ENCODE results near the gene DCHS2.

DCHS2 gene

GRCh38 chr4:154184238-154184637 lies 307.4 kb downstream of the DCHS2 start:
- Histone ChIP-seq H3K9me3 (no peaks in the 10 kb centered on the region), H3K4me1 (ENCODE audit: control insufficient read depth in 1 of 2, insufficient read depth in 1 of 2, low read depth in 1 of 2, low read length in 1 of 2) (no peaks in the 10 kb centered on the region), H3K27me3 (no peaks in the 10 kb centered on the region), H3K36me3 (no peaks in the 10 kb centered on the region), H3K27ac (no peak overlapping the region), H3K4me3 (ENCODE audit: low read depth in 1 of 2, low read length in 1 of 2) (no peak overlapping the region)
- no peak for TF ChIP-seq CTCF (IDR thresholded peaks at IDR 0.05)

GRCh38 chr4:154183264-154183663 lies 308.3 kb downstream of the DCHS2 start:
- Histone ChIP-seq H3K9me3 (no peaks in the 10 kb centered on the region), H3K27me3 (no peaks in the 10 kb centered on the region), H3K4me1 (ENCODE audit: control insufficient read depth in 1 of 2, insufficient read depth in 1 of 2, low read depth in 1 of 2, low read length in 1 of 2) (no peaks in the 10 kb centered on the region), H3K36me3 (no peaks in the 10 kb centered on the region), H3K27ac (no peak overlapping the region), H3K4me3 (ENCODE audit: low read depth in 1 of 2, low read length in 1 of 2) (no peak overlapping the region)
- no peak for TF ChIP-seq CTCF (IDR thresholded peaks at IDR 0.05)
